ENCODE results near the gene MED26.

DNA sequence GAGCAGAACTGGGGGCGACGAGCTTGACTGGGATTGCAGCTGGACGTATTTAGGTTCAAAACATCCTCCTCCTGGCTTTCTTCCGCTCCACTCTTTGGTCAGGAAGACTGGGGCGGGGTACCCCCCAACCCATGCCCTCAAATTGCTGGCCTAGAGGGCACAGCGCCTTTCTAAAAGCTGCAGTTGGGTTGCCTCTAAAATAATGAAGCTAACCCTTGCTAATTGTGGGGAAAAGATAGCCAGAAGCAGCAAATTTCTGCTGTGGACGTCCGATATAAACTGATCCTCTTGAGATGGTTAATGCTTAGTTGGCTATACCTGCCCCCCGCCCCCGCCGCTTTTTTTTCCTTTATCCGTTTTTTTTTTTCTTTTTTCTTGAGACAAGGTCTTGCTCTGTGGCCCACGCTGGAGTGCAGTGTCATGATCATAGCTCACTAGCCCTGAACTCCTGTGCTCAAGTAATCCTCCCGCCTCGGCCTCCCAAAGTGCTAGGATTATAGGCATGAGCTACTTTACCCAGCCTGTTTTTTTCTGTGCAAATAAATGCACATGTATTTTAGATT lies 85.0 kb downstream of the MED26 start:
- TF ChIP-seq, protein P1, sequence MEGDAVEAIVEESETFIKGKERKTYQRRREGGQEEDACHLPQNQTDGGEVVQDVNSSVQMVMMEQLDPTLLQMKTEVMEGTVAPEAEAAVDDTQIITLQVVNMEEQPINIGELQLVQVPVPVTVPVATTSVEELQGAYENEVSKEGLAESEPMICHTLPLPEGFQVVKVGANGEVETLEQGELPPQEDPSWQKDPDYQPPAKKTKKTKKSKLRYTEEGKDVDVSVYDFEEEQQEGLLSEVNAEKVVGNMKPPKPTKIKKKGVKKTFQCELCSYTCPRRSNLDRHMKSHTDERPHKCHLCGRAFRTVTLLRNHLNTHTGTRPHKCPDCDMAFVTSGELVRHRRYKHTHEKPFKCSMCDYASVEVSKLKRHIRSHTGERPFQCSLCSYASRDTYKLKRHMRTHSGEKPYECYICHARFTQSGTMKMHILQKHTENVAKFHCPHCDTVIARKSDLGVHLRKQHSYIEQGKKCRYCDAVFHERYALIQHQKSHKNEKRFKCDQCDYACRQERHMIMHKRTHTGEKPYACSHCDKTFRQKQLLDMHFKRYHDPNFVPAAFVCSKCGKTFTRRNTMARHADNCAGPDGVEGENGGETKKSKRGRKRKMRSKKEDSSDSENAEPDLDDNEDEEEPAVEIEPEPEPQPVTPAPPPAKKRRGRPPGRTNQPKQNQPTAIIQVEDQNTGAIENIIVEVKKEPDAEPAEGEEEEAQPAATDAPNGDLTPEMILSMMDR (conservative IDR thresholded peaks at IDR 0.05; ENCODE audit: low read depth in 2 of 2), result no peak
- TF ChIP-seq POLR2AphosphoS5 (IDR thresholded peaks at IDR 0.05; ENCODE audit: low read depth) (no peak), EZH2 (IDR thresholded peaks at IDR 0.05; ENCODE audit: low read depth, unreplicated experiment) (no peak), STAT1 (IDR thresholded peaks at IDR 0.05; ENCODE audit: unreplicated experiment) (no peak), EZH2phosphoT487 (IDR thresholded peaks at IDR 0.05; ENCODE audit: unreplicated experiment) (no peak)
